Esophagus muscularis mucosa (tissue), 4 donors: ENCODE data around the gene FBLN1.

Experiments used
- CTCF ChIP-seq, 3 experiments: fragments of 200-600 bp in 2 of 3; fragments of 450-650 bp in 1 of 3; sonication (generic) in 2 of 3; IDR thresholded peaks; one replicate each; pipeline ENCODE4 v1.5.1; 2017 to 2019; ENCODE audit warnings: antibody characterized with exemption in 3 of 3, mild to moderate bottlenecking in 2 of 3, moderate library complexity in 1 of 3
- EP300 ChIP-seq: sonication (generic); formaldehyde crosslinking; IDR thresholded peaks from one replicate; pipeline ENCODE4 v1.6.1; 2017; ENCODE audit warnings: antibody characterized with exemption
- POLR2AphosphoS5 ChIP-seq, 2 donors: sonication (generic); formaldehyde crosslinking; IDR thresholded peaks; one replicate each; pipeline ENCODE4 v1.6.1; 2017; ENCODE audit warnings: antibody characterized with exemption in 2 of 2

- TF ChIP-seq EP300 (no peak), CTCF (IDR thresholded peaks at IDR 0.05) (no peak), POLR2AphosphoS5 (IDR thresholded peaks at IDR 0.05) (no peak)
These were observed 73.6 kb downstream of the FBLN1 start for GRCh38 chr22:45576273-45576625.
